RWPE2 (cell line): ENCODE measurements around the gene LRRC2.

Experiments
- ATAC-seq: fragments of 200-7000 bp; cut with Tn5 transposase; 3 replicates; pipeline ENCODE4 v1.9.1; 2021; ENCODE audit warnings: low read depth
- DNase-seq: peaks from one replicate; pipeline ENCODE4 v3.0.0-alpha.2; 2020; ENCODE audit warnings: low spot score
- H3K27ac ChIP-seq: fragments of 450-650 bp; 2 replicates; pipeline ENCODE4 v1.5.1; 2017; ENCODE audit warnings: mild to moderate bottlenecking; ENCODE audit not compliant: poor library complexity, severe bottlenecking
- H3K27me3 ChIP-seq: fragments of 250-450 bp; sonication (Bioruptor Pico); 2 replicates; pipeline ENCODE4 v1.5.1; 2021; ENCODE audit warnings: mild to moderate bottlenecking, moderate library complexity; ENCODE audit not compliant: insufficient read depth, poor library complexity, severe bottlenecking
- H3K36me3 ChIP-seq: fragments of 250-450 bp; sonication (Bioruptor Pico); 2 replicates; pipeline ENCODE4 v1.5.1; 2020; ENCODE audit warnings: low read depth, mild to moderate bottlenecking, moderate library complexity
- H3K4me1 ChIP-seq: fragments of 250-450 bp; sonication (Bioruptor Pico); 2 replicates; pipeline ENCODE4 v1.5.1; 2021; ENCODE audit warnings: mild to moderate bottlenecking, moderate library complexity; ENCODE audit not compliant: insufficient read depth, poor library complexity, severe bottlenecking
- H3K4me3 ChIP-seq: fragments of 250-450 bp; sonication (Bioruptor Pico); 2 replicates; pipeline ENCODE4 v1.5.1; 2021; ENCODE audit warnings: mild to moderate bottlenecking, moderate library complexity; ENCODE audit not compliant: severe bottlenecking
- H3K9me3 ChIP-seq: fragments of 250-450 bp; sonication (Bioruptor Pico); 2 replicates; pipeline ENCODE4 v1.5.1; 2021; ENCODE audit warnings: mild to moderate bottlenecking, moderate library complexity; ENCODE audit not compliant: severe bottlenecking
- CTCF ChIP-seq: fragments of 450-650 bp; IDR thresholded peaks from one replicate; pipeline ENCODE4 v1.5.1; 2017; ENCODE audit warnings: mild to moderate bottlenecking, moderate library complexity; ENCODE audit not compliant: poor library complexity, severe bottlenecking

Gene LRRC2

GRCh38 chr3:46546896-46547440 is 19.1 kb downstream of the LRRC2 start:
- no peak overlapping the region for H3K27ac ChIP-seq
- ATAC-seq (no peak), DNase-seq (no peak)
- no peaks in the 10 kb centered on the region for H3K36me3 ChIP-seq
- TF ChIP-seq CTCF: no peak
- no peaks in the 10 kb centered on the region for H3K27me3 ChIP-seq
- no peak overlapping the region for H3K4me3 ChIP-seq
- no peaks in the 10 kb centered on the region for H3K9me3 ChIP-seq
- H3K4me1 ChIP-seq: no peaks in the 10 kb centered on the region

- no peak overlapping the region for H3K27ac ChIP-seq
- no peaks in the 10 kb centered on the region for H3K9me3 ChIP-seq
- DNase-seq (no peak), ATAC-seq (no peak)
- H3K27me3 ChIP-seq: no peaks in the 10 kb centered on the region
- no peak for TF ChIP-seq CTCF
- H3K36me3 ChIP-seq: no peaks in the 10 kb centered on the region
- no peaks in the 10 kb centered on the region for H3K4me1 ChIP-seq
- no peak overlapping the region for H3K4me3 ChIP-seq
Measured at GRCh38 chr3:46545818-46546630, 20.1 kb downstream of the LRRC2 start.

- H3K27ac ChIP-seq: no peak overlapping the region
- ATAC-seq: peak; percentile 67; the same call in 1 of the 3 replicates
Measured at GRCh38 chr3:46544771-46545503, 21.2 kb downstream of the LRRC2 start.

GRCh38 chr3:46542801-46543201 is 23.3 kb downstream of the LRRC2 start:
- DNase-seq (no peak), ATAC-seq (no peak)
- H3K27ac ChIP-seq: no peak overlapping the region
- no peaks in the 10 kb centered on the region for H3K9me3 ChIP-seq
- no peaks in the 10 kb centered on the region for H3K27me3 ChIP-seq
- no peak for TF ChIP-seq CTCF
- no peaks in the 10 kb centered on the region for H3K36me3 ChIP-seq
- no peak overlapping the region for H3K4me3 ChIP-seq
- H3K4me1 ChIP-seq: no peaks in the 10 kb centered on the region

More at GRCh38 chr3:46544771-46545503, 21.2 kb downstream of the LRRC2 start:
- H3K4me3 ChIP-seq: no peak overlapping the region
- H3K9me3 ChIP-seq: no peaks in the 10 kb centered on the region
- no peaks in the 10 kb centered on the region for H3K4me1 ChIP-seq
- DNase-seq: no peak
- no peaks in the 10 kb centered on the region for H3K36me3 ChIP-seq
- H3K27me3 ChIP-seq: no peaks in the 10 kb centered on the region
- TF ChIP-seq CTCF: peak; percentile 11
